ENCODE data around the gene HOXD12.

Gene HOXD12

DNA sequence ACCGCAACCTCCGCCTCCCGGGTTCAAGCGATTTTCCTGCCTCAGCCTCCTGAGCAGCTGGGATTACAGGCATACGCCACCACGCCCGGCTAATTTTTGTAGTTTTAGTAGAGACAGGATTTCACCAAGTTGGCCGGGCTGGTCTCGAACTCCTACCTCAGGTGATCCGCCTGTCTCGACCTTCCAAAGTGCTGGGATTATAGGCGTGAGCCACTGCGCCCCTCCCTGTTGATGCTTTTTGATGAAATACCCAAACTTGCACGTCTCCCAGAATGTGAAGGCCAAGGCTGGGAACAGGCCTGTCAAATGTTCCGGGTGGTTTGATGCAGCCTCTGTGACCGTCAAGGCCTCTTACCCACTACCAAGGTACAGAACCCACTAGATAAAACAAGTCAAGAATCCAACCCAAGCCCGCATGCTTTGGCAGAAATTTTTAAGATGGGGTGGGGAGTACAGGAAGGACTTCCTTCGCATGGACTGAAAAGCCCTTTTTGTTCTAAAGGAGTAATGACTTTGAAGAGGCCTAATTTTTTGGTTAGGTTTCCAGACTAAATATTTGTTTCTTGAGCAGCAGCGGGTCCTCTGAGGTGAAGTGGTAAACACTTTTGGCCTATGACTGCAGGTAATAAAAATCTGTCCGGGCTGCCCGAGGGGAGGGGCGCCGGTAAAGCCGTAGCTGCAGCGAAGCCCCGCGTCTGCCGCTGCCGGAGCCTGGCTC, 12.1 kb upstream of the HOXD12 start:
- Histone ChIP-seq H2AFZ (ENCODE audit: low read depth, low read length) (no peak overlapping the region), H4K91ac (ENCODE audit: low read length) (no peak overlapping the region), H3K79me1 (replicated peaks; ENCODE audit: low read length, poor library complexity, severe bottlenecking) (no peaks in the 10 kb centered on the region), H3K14ac (ENCODE audit: low read length in 2 of 2) (peak overlapping the region in 1 of 2 experiments; percentile 41), H3K27ac (ENCODE audit: low read length, poor library complexity, severe bottlenecking) (no peak overlapping the region), H2BK15ac (ENCODE audit: low read depth, poor library complexity, severe bottlenecking) (no peak overlapping the region), H2BK120ac (ENCODE audit: low read depth, low read length) (no peak overlapping the region), H2AK5ac (ENCODE audit: low read length, severe bottlenecking) (no peak overlapping the region), H3K36me3 (ENCODE audit: control insufficient read depth in 1 of 2, insufficient read depth in 2 of 2, low read depth in 1 of 2, low read length in 2 of 2) (no peaks in the 10 kb centered on the region), H3K4me1 (ENCODE audit: control insufficient read depth, insufficient read depth, low read depth, low read length) (peaks cover 22% of the 10 kb centered on the region), H4K8ac (ENCODE audit: low read length) (no peak overlapping the region), H3K18ac (ENCODE audit: low read depth in 1 of 2, low read length in 2 of 2) (no peak overlapping the region), H3K4ac (ENCODE audit: low read depth in 1 of 2, low read length in 2 of 2) (no peak overlapping the region), H3K27me3 (ENCODE audit: control insufficient read depth in 1 of 2, insufficient read depth in 1 of 2, low read length in 2 of 2) (peaks cover 96 to 98% of the 10 kb centered on the region in 2 experiments), H2BK5ac (ENCODE audit: low read depth, low read length, poor library complexity, severe bottlenecking) (no peak overlapping the region), H2BK12ac (ENCODE audit: low read length in 2 of 2) (no peak overlapping the region), H3K23ac (ENCODE audit: low read length in 2 of 2) (peak overlapping the region in 1 of 2 experiments; percentile 89), H3K9me3 (ENCODE audit: control insufficient read depth, low read length) (no peaks in the 10 kb centered on the region), H3K4me2 (ENCODE audit: low read length, poor library complexity, severe bottlenecking) (no peak overlapping the region), H3K9ac (ENCODE audit: low read length) (no peak overlapping the region), H3K4me3 (ENCODE audit: insufficient read depth in 1 of 2, low read depth in 1 of 2, low read length in 2 of 2) (peak overlapping the region in 1 of 2 experiments; percentile 70)
- WGBS = 21% methylated on average over 27 of the region's 29 CpGs
- no peak for DNase-seq

DNA sequence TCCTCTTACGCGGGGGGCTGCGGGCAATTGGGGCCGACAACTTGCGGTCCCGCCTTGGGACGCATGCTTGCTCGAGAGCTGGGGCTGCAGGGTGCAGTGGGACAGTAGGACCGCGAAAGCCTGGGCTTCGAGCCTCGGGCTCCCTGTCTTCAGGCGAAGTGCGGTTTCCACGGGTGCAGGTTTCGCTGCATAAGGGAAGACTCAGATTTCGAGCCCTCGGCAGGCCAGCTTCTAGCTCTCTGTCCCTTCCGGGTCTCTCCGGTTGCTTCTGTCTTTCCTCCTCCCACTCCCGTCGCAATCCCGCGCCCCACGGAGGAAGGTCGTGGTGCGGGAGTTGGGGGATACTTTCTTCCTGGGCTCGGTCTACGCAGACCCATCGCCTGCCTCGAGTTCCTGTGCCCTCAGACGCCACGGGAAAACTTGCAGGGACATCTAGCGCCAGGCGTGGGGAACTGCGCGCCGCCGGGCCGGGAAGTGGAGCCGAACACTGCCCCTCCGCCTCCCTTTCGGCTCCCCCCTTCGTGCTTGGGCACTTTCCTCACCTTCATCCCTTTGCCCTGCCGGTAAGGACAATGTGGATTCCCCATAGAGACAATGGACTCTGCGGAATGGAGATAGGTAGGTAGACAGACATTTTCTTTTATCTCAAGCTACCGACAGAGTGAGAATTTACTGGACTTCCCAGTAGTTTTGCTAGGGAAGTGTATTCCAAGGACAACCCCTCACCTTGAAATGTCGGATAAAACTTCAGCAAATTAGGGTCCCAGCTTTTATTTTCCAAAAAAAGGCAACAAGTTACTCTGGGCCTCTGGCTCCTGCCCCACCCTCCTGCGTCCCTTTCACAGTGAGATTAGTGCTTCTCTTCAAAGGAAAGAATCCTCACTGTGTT, 11.3 kb upstream of the HOXD12 start:
- no peak overlapping the region for H2BK12ac ChIP-seq (ENCODE audit: low read length in 2 of 2)
- DNase-seq = peak; percentile 47
- no peak overlapping the region for H2AFZ ChIP-seq (ENCODE audit: low read depth, low read length)
- no peak overlapping the region for H2BK120ac ChIP-seq (ENCODE audit: low read depth, low read length)
- no peaks in the 10 kb centered on the region for H3K9me3 ChIP-seq (ENCODE audit: control insufficient read depth, low read length)
- H2BK15ac ChIP-seq (ENCODE audit: low read depth, poor library complexity, severe bottlenecking) = no peak overlapping the region
- peak overlapping the region; percentile 63 for H3K4me2 ChIP-seq (ENCODE audit: low read length, poor library complexity, severe bottlenecking)
- no peaks in the 10 kb centered on the region for H3K79me1 ChIP-seq (replicated peaks; ENCODE audit: low read length, poor library complexity, severe bottlenecking)
- peaks cover 91 to 96% of the 10 kb centered on the region in 2 experiments for H3K27me3 ChIP-seq (ENCODE audit: control insufficient read depth in 1 of 2, insufficient read depth in 1 of 2, low read length in 2 of 2)
- H3K9ac ChIP-seq (ENCODE audit: low read length) = peak overlapping the region; percentile 42
- no peaks in the 10 kb centered on the region for H3K36me3 ChIP-seq (ENCODE audit: control insufficient read depth in 1 of 2, insufficient read depth in 2 of 2, low read depth in 1 of 2, low read length in 2 of 2)
- H4K91ac ChIP-seq (ENCODE audit: low read length) = no peak overlapping the region
- no peak overlapping the region for H2BK5ac ChIP-seq (ENCODE audit: low read depth, low read length, poor library complexity, severe bottlenecking)
- 5% methylated on average over 34 of the region's 49 CpGs for WGBS
- peaks cover 24% of the 10 kb centered on the region for H3K4me1 ChIP-seq (ENCODE audit: control insufficient read depth, insufficient read depth, low read depth, low read length)
- peak overlapping the region; percentile 38 to 70 for H3K4me3 ChIP-seq (ENCODE audit: insufficient read depth in 1 of 2, low read depth in 1 of 2, low read length in 2 of 2)
- no peak overlapping the region for H3K27ac ChIP-seq (ENCODE audit: low read length, poor library complexity, severe bottlenecking)
- no peak overlapping the region for H3K4ac ChIP-seq (ENCODE audit: low read depth in 1 of 2, low read length in 2 of 2)
- H3K23ac ChIP-seq (ENCODE audit: low read length in 2 of 2) = peak overlapping the region in 1 of 2 experiments; percentile 89
- peak overlapping the region in 1 of 2 experiments; percentile 41 for H3K14ac ChIP-seq (ENCODE audit: low read length in 2 of 2)
- no peak overlapping the region for H4K8ac ChIP-seq (ENCODE audit: low read length)
- no peak overlapping the region for H3K18ac ChIP-seq (ENCODE audit: low read depth in 1 of 2, low read length in 2 of 2)
- H2AK5ac ChIP-seq (ENCODE audit: low read length, severe bottlenecking) = no peak overlapping the region

GRCh38 chr2:176088937-176089842, 10.4 kb upstream of the HOXD12 start:
- H3K36me3 ChIP-seq (ENCODE audit: control insufficient read depth in 1 of 2, insufficient read depth in 2 of 2, low read depth in 1 of 2, low read length in 2 of 2) = no peaks in the 10 kb centered on the region
- peaks cover 91 to 96% of the 10 kb centered on the region in 2 experiments for H3K27me3 ChIP-seq (ENCODE audit: control insufficient read depth in 1 of 2, insufficient read depth in 1 of 2, low read length in 2 of 2)
- DNase-seq = no peak
- no peak overlapping the region for H3K27ac ChIP-seq (ENCODE audit: low read length, poor library complexity, severe bottlenecking)
- no peak overlapping the region for H2BK15ac ChIP-seq (ENCODE audit: low read depth, poor library complexity, severe bottlenecking)
- H3K9me3 ChIP-seq (ENCODE audit: control insufficient read depth, low read length) = no peaks in the 10 kb centered on the region
- no peak overlapping the region for H3K9ac ChIP-seq (ENCODE audit: low read length)
- H3K18ac ChIP-seq (ENCODE audit: low read depth in 1 of 2, low read length in 2 of 2) = no peak overlapping the region
- H2AFZ ChIP-seq (ENCODE audit: low read depth, low read length) = no peak overlapping the region
- no peak overlapping the region for H2BK12ac ChIP-seq (ENCODE audit: low read length in 2 of 2)
- H2AK5ac ChIP-seq (ENCODE audit: low read length, severe bottlenecking) = no peak overlapping the region
- peaks cover 24% of the 10 kb centered on the region for H3K4me1 ChIP-seq (ENCODE audit: control insufficient read depth, insufficient read depth, low read depth, low read length)
- no peak overlapping the region for H3K23ac ChIP-seq (ENCODE audit: low read length in 2 of 2)
- no peaks in the 10 kb centered on the region for H3K79me1 ChIP-seq (replicated peaks; ENCODE audit: low read length, poor library complexity, severe bottlenecking)
- no peak overlapping the region for H2BK120ac ChIP-seq (ENCODE audit: low read depth, low read length)
- no peak overlapping the region for H4K8ac ChIP-seq (ENCODE audit: low read length)
- no peak overlapping the region for H4K91ac ChIP-seq (ENCODE audit: low read length)
- no peak overlapping the region for H2BK5ac ChIP-seq (ENCODE audit: low read depth, low read length, poor library complexity, severe bottlenecking)
- no peak overlapping the region for H3K4me2 ChIP-seq (ENCODE audit: low read length, poor library complexity, severe bottlenecking)
- no peak overlapping the region for H3K4ac ChIP-seq (ENCODE audit: low read depth in 1 of 2, low read length in 2 of 2)
- WGBS = 24% methylated on average over 6 of the region's 6 CpGs
- H3K14ac ChIP-seq (ENCODE audit: low read length in 2 of 2) = no peak overlapping the region
- H3K4me3 ChIP-seq (ENCODE audit: insufficient read depth in 1 of 2, low read depth in 1 of 2, low read length in 2 of 2) = no peak overlapping the region
